Muscle layer of duodenum (tissue), 2 donors: Measurements from ENCODE around the gene TGM2.

ENCODE experiments used
- H3K27ac ChIP-seq: one replicate; pipeline ENCODE4 v1.7.0; 2013; ENCODE audit warnings: mild to moderate bottlenecking, low read length
- H3K27me3 ChIP-seq: one replicate; pipeline ENCODE4 v1.7.0; 2013; ENCODE audit warnings: low read depth, mild to moderate bottlenecking, control low read depth, low read length
- H3K36me3 ChIP-seq, 2 donors: one replicate each; pipeline ENCODE4 v1.7.0; 2013; ENCODE audit warnings: low read length in 2 of 2, control low read depth in 1 of 2, mild to moderate bottlenecking in 1 of 2; ENCODE audit not compliant: insufficient read depth in 2 of 2, control insufficient read depth in 1 of 2
- H3K4me1 ChIP-seq, 2 donors: one replicate each; pipeline ENCODE4 v1.7.0; 2013; ENCODE audit warnings: low read length in 2 of 2, mild to moderate bottlenecking in 2 of 2, control low read depth in 1 of 2, moderate library complexity in 1 of 2; ENCODE audit not compliant: insufficient read depth in 2 of 2, control insufficient read depth in 1 of 2
- H3K4me3 ChIP-seq, 2 donors: one replicate each; pipeline ENCODE4 v1.7.0; 2013; ENCODE audit warnings: low read length in 2 of 2, low read depth in 1 of 2, mild to moderate bottlenecking in 1 of 2
- H3K9me3 ChIP-seq, 2 donors: one replicate each; pipeline ENCODE4 v1.7.0; 2013; ENCODE audit warnings: low read length in 2 of 2, control low read depth in 1 of 2, mild to moderate bottlenecking in 1 of 2; ENCODE audit not compliant: control insufficient read depth in 1 of 2
- donor health status: healthy.

The TGM2 gene

DNA sequence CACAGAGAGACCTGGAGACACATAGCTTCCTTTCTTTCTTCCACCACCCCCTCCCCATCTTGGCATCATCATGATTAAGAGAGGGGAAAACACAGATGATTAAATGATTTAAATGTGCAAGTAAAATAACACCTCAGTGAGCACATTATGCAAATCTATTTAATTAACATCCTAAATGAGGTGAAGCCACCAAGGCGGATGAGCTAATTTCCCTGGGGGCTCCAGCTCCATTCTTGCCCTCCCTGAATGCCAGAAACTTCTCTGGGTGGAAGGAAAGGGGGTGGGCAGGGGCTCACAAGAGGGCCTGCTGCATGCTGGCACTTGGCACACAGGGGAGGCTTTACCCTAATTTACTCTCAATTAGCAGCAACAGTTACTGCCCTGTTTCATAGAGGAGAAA is 32.5 kb upstream of the TGM2 start:
- H3K27ac ChIP-seq = no peak overlapping the region
- no peaks in the 10 kb centered on the region for H3K27me3 ChIP-seq
- no peak overlapping the region for H3K4me3 ChIP-seq
- H3K9me3 ChIP-seq = no peaks in the 10 kb centered on the region
- no peaks in the 10 kb centered on the region for H3K4me1 ChIP-seq
- no peaks in the 10 kb centered on the region for H3K36me3 ChIP-seq

DNA sequence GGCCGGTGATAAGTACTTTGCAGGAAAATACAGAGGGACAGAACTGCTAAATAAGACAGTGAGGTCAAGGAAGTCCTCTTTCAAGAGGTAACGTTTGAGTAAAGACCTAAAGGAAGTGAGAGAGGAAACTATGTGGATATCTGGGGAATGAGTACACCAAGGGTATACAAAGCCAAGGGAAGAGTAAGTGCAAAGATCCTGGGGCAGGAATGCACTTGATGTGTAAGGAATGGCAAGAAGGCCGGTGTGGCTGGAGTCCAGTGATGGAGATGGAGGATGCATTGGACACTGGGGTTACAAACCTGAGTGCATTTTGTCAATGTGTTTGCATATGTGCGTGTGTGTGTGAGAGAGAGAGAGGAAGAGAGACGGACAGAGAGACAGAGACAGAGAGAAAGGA is 32.1 kb upstream of the TGM2 start:
- Histone ChIP-seq H3K4me3 (no peak overlapping the region), H3K9me3 (no peaks in the 10 kb centered on the region), H3K4me1 (no peaks in the 10 kb centered on the region), H3K36me3 (no peaks in the 10 kb centered on the region), H3K27ac (no peak overlapping the region), H3K27me3 (no peaks in the 10 kb centered on the region)

- Histone ChIP-seq H3K27me3 (no peaks in the 10 kb centered on the region), H3K4me3 (no peak overlapping the region), H3K36me3 (no peaks in the 10 kb centered on the region), H3K4me1 (peaks cover 0 to 6% of the 10 kb centered on the region in 2 donors), H3K9me3 (no peaks in the 10 kb centered on the region), H3K27ac (no peak overlapping the region)
These were observed 31.5 kb upstream of the TGM2 start for GRCh38 chr20:38196592-38196991.

- no peak overlapping the region for H3K27ac ChIP-seq
- no peaks in the 10 kb centered on the region for H3K27me3 ChIP-seq
- no peaks in the 10 kb centered on the region for H3K9me3 ChIP-seq
- no peak overlapping the region for H3K4me3 ChIP-seq
- peaks cover 0 to 8% of the 10 kb centered on the region in 2 donors for H3K4me1 ChIP-seq
- no peaks in the 10 kb centered on the region for H3K36me3 ChIP-seq
These were observed 31.0 kb upstream of the TGM2 start for GRCh38 chr20:38196076-38196475.

DNA sequence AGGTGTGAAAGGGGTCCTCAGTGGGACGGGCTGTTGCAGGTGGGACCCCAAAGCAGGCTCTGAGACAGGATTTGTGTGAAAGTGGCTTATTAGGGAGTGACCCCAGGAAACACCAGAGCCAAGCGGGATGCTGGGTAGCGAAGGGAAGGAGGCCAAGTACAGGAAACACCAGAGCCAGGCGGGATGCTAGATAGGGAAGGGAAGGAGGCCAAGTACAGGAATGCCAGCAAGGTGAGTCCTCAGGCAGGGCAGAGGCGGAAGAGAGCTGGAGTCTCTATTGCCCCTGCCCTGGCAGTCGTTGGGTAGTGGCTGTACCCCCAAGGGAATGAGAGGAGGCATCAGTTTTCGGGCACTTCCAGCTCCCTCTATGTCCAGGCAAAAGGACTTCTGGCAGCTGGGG is 30.5 kb upstream of the TGM2 start:
- H3K36me3 ChIP-seq = no peaks in the 10 kb centered on the region
- no peak overlapping the region for H3K4me3 ChIP-seq
- no peak overlapping the region for H3K27ac ChIP-seq
- H3K4me1 ChIP-seq = peaks cover 0 to 13% of the 10 kb centered on the region in 2 donors
- no peaks in the 10 kb centered on the region for H3K9me3 ChIP-seq
- H3K27me3 ChIP-seq = no peaks in the 10 kb centered on the region

DNA sequence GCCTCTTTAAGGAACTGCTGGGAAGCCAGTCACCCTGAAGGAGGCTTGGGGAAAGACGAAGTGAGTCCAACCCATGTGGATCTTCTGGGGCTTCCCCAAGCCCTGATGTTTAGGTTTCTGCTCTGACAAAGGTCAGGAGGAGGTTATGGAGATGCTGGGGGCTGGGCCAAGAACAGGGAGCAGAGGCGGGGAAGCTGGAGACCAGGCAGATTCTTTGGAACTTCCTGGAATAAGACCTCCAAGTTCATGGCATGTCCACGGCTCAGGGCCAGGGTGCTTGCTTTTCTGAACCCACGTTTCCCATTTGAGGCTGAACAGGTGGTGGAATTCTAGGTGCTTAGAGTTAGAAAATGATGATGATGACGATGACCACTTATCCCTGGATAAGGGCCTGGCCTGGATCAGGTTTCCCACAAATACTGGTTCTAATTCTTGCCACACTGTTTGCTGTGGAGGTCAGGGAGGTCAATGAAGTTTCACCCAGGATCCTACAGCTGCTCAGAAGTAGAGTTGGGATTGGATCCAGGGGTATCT is 30.0 kb upstream of the TGM2 start:
- Histone ChIP-seq H3K27ac (no peak overlapping the region), H3K4me1 (peaks cover 0 to 14% of the 10 kb centered on the region in 2 donors), H3K4me3 (no peak overlapping the region), H3K36me3 (no peaks in the 10 kb centered on the region), H3K27me3 (no peaks in the 10 kb centered on the region), H3K9me3 (no peaks in the 10 kb centered on the region)

DNA sequence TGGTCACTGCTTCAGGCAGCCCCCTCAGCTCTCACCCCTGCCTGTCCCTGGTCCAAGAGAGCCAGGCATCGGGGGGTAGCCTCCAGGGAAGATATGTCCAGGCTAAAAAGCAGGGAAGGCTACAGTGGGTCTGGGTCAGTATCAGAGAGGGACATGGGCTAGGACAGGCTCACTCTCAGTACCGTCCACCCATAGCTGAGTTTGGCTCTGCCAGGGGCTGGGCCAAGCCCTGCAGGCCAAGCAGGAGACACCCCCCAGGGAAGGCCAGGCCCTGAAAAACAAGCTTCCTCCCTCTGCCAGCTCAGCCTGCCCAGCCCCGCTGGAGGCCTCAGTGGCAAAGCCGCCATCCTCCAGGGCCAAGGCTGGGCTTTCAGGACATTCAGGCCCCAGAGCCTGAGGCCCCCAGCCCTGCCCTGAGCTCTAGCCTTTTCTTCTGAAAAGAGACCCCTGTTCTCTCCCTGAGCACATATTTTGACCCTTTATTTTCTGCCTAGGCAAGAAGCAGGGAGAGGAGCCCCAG is 28.6 kb upstream of the TGM2 start:
- H3K27ac ChIP-seq = no peak overlapping the region
- H3K27me3 ChIP-seq = no peaks in the 10 kb centered on the region
- H3K4me1 ChIP-seq = peaks cover 0 to 14% of the 10 kb centered on the region in 2 donors
- no peaks in the 10 kb centered on the region for H3K36me3 ChIP-seq
- no peaks in the 10 kb centered on the region for H3K9me3 ChIP-seq
- no peak overlapping the region for H3K4me3 ChIP-seq

DNA sequence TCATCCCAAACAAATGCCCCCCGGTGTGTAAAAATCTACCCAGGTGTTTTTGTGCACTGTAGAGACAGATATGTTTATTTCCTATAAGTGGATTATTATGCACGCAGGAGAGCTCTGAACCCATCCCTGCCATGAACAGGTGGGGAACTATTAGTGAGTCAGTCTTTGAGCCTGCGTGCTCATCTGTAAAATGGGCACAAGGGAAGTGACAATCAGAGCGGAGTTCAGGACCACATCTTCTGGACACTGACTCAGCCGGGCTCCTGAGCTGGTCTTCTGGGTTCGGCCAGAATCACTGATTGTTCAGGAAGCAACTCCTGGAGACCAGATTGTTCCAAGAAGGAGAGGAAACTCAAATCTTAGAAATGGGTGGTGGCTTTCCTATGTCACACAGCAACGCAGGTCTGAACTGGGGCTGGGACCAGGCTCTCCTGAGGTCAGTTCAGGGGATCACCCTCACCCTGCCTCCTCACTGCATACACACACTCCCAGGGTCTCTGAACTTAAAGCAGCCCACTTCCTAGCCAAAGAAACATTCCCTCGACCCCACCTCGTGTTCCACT is 27.3 kb upstream of the TGM2 start:
- no peak overlapping the region for H3K4me3 ChIP-seq
- no peaks in the 10 kb centered on the region for H3K36me3 ChIP-seq
- peaks cover 0 to 14% of the 10 kb centered on the region in 2 donors for H3K4me1 ChIP-seq
- H3K27ac ChIP-seq = no peak overlapping the region
- no peaks in the 10 kb centered on the region for H3K9me3 ChIP-seq
- no peaks in the 10 kb centered on the region for H3K27me3 ChIP-seq

- H3K27me3 ChIP-seq = no peaks in the 10 kb centered on the region
- no peak overlapping the region for H3K4me3 ChIP-seq
- H3K27ac ChIP-seq = no peak overlapping the region
- H3K36me3 ChIP-seq = no peaks in the 10 kb centered on the region
- no peaks in the 10 kb centered on the region for H3K9me3 ChIP-seq
- peaks cover 0 to 14% of the 10 kb centered on the region in 2 donors for H3K4me1 ChIP-seq
These were observed 26.6 kb upstream of the TGM2 start for GRCh38 chr20:38191654-38192053.

DNA sequence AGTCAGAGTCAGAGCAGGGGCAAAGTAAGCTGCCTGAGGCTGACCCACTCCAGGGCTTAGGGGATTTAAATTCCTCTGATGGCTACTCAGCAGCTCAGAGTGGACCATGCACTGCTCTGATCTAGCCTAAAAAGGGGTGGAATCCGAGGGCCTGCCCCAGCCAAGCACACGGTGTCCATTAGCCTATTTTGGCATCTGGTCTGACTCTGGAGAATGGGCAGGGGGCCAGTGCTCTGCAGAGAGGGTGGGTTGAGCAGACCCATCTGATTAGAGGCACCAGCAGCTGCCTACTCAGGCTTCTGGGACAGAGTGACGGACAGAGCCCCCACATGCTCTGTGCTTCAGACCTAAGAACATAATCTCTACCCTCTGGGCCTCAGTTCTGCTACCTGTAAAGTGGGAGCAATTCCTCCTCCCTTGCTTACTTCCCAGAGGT is 25.9 kb upstream of the TGM2 start:
- no peaks in the 10 kb centered on the region for H3K9me3 ChIP-seq
- H3K4me1 ChIP-seq = peaks cover 0 to 14% of the 10 kb centered on the region in 2 donors
- no peak overlapping the region for H3K27ac ChIP-seq
- no peaks in the 10 kb centered on the region for H3K27me3 ChIP-seq
- H3K4me3 ChIP-seq = no peak overlapping the region
- no peaks in the 10 kb centered on the region for H3K36me3 ChIP-seq

DNA sequence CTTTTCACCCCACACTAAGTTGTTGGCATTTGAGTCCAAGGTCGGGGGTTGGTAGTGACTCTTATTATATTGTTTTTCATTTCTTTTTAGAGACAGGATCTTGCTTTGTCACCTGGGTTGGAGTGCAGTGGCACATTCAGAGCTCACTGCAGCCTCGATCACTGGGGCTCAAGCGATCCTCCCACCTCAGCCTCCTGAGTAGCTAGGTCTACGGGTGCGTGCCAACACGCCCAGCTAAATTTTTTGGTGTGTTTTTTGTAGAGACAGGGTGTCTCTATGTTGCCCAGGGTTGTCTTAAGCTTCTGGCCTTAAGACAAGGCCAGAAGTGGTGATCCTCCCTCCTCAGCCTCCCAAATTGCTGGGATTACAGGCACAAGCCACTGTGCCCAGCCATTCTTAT is 25.1 kb upstream of the TGM2 start:
- H3K4me3 ChIP-seq = no peak overlapping the region
- no peaks in the 10 kb centered on the region for H3K36me3 ChIP-seq
- H3K27me3 ChIP-seq = no peaks in the 10 kb centered on the region
- H3K27ac ChIP-seq = no peak overlapping the region
- H3K9me3 ChIP-seq = no peaks in the 10 kb centered on the region
- H3K4me1 ChIP-seq = peaks cover 0 to 14% of the 10 kb centered on the region in 2 donors

DNA sequence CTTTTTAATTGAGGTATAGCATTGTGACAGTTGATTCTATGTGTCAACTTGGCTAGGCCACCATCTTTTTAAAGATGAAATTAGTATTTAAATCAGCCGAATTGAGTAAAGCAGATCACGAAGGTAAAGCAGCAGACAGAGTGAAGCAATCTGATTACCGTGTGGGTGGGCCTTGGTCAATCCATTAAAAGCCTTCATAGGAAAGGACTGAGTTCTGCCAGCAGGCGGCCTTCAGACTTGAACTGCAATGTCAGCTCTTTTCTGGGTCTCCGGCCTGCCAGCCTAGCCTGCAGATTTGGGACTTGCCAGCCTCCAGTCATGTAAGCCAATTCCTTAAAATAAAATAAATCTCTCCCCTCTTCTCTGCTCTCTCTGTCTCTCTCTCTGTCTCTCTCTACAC is 22.4 kb upstream of the TGM2 start:
- H3K36me3 ChIP-seq = no peaks in the 10 kb centered on the region
- no peaks in the 10 kb centered on the region for H3K9me3 ChIP-seq
- no peak overlapping the region for H3K4me3 ChIP-seq
- no peaks in the 10 kb centered on the region for H3K27me3 ChIP-seq
- H3K4me1 ChIP-seq = peaks cover 0 to 14% of the 10 kb centered on the region in 2 donors
- no peak overlapping the region for H3K27ac ChIP-seq
